Measurements from ENCODE around the gene DIABLO.
"Not testable (repeated sequence)": the region's sequence is repeated elsewhere in the genome, so short reads cannot be mapped to it uniquely, and the experiment has no call there.

The DIABLO gene

DNA sequence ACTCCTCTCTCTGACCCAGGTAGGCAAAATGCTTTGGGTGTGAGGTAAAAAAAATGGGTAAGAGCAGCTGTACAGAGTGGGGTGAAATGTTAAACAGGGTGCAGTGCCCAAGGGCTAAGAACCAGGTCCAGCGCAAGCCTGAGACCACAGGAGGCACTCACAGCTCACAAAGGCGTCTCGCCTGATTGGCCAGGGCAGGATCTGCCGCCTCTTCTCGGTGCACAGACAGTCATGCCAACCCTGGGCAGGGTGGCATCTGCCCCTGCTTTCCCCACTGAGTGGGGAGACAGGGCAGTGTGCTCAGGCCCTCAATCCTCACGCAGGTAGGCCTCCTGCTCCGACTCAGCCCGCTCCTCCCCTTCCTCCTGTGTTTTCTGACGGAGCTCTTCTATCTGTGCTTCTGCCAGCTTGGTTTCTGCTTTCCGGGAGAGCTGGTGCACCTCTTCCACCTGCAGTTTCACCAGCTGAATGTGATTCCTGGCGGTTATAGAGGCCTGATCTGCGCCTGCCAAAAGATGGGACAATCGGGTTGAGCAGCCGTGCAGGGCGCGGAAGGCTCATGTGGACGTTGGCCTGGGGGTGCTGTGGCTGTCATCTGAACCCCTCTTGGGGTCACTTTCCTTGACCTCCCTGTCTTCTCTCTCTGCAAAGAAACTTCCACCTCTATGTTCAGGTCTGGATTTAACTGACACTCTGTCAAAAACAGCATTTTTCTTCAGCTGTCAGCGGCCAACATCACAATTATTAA lies 17.6 kb downstream of the DIABLO start:
- no peak for DNase-seq (ENCODE audit: low spot score)

DNA sequence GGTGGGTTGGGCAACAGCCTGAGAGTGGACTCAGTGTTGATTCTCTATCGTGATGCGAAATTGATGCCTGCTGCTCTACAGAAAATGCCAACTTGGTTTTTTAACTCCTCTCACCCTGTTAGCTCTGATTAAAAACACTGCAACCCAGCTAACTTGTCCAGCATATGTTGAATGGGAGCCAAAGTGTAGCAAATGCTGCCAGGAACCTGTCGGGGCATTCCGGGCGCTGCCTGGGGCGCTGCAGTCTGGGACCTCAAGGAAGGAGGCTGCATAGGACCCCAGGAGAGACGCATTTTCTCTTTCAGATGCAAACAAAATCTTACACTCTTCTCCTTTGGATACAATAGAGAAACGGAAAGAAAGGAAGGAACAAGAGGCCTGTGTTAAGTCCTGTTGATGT lies 18.5 kb downstream of the DIABLO start:
- DNase-seq (ENCODE audit: low spot score): no peak

DNA sequence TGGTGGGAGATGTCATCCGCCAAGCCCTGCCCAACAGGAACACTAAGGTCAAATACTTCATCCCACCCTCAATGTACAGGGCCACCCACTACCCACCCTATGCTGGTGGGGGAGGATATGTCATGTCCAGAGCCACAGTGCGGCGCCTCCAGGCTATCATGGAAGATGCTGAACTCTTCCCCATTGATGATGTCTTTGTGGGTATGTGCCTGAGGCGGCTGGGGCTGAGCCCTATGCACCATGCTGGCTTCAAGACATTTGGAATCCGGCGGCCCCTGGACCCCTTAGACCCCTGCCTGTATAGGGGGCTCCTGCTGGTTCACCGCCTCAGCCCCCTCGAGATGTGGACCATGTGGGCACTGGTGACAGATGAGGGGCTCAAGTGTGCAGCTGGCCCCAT lies 18.9 kb downstream of the DIABLO start:
- DNase-seq (ENCODE audit: low spot score): no peak

DNA sequence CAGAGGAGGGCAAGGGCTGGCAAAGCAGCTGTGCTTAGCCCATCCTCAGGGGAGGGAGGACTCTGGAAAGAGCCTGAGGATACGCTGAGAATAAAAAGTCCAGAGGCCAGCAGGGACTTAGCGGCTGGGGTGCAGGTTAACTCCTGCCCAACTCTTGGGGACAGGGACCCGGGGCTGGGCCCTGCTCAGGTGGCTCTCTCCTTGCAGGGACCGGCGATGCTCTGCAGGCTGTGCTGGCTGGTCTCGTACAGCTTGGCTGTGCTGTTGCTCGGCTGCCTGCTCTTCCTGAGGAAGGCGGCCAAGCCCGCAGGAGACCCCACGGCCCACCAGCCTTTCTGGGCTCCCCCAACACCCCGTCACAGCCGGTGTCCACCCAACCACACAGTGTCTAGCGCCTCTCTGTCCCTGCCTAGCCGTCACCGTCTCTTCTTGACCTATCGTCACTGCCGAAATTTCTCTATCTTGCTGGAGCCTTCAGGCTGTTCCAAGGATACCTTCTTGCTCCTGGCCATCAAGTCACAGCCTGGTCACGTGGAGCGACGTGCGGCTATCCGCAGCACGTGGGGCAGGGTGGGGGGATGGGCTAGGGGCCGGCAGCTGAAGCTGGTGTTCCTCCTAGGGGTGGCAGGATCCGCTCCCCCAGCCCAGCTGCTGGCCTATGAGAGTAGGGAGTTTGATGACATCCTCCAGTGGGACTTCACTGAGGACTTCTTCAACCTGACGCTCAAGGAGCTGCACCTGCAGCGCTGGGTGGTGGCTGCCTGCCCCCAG lies 19.6 kb downstream of the DIABLO start:
- no peak for DNase-seq (ENCODE audit: low spot score)

DNA sequence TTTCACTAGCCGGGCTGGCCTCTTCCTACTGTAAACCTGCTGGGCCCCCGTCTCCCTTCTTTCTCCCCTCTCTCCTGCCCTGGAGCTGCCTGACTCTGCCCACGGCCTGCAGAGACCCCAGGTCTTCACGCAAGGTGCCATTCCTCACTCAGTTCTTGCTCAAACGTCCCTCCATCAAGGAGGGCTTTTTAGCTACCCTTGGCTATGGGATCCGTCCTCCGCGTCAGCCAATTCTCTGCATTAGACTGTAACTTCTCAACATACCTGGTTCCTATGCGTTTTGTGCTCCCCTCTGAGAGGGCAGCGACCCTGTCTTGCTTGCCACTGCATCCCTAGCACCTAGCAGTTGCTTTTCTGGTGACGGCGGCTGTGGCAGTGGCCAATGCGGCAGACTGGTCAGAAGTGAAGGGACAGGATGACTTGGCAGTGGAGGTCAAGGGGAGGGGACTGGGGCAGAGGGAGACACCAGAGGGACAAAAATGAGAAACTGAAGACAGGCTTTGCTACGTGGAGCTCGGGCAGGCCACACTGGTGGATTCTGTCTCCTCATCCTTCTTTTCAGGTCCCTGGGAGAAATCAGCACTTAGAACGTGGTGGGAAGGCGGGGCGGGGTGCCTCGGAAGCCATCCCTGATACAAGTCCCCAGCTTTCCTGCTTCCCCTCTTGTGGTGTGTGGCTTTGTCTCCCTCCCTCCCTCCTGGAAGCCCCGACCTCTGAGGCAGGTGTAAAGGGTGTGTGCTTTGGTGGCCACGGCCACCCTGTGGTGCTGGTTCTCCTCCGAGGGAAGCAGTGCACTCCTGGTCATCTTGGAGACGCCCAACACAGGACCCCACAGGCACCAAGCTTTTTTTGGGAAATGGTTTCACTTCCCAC lies 20.6 kb downstream of the DIABLO start:
- DNase-seq (ENCODE audit: low spot score): no peak

DNA sequence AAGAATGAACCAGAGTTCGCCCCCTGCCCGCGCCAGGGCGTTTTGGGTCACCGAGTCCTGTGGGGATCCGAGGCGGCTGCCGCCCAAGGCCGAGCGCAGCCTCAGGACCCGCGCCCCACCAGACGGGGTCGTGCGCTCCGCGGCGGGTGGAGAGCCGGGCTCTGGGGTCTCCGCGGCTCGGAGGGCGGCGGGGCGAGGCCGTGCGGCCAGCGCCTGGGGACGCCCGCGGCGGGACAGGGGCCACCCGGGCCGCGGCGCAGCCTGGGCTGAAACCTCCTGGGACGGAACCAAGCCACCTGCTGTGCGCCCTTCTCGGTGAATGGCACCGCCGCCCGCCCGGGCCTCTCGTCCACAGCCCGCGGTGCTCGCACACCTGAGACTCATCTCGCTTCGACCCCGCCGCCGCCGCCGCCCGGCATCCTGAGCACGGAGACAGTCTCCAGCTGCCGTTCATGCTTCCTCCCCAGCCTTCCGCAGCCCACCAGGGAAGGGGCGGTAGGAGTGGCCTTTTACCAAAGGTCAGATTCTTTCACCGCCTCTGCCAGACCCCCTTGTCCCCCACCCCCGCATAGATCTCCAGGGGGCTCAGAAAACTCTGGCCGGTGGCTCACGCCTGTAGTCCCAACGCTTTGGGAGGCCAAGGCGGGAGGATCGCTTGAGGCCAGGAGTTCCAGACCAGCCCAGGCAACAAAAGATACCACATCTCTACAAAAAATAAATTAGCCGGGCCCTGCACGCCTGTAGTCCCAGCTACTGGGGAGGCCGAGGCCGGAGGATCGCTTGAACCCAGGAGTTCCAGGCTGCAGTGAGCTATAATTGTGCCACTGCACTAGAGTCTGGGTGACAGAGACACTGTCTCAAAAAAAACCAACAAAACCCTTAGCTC lies 21.4 kb downstream of the DIABLO start:
- peak; percentile 34 for DNase-seq (ENCODE audit: low spot score)

DNA sequence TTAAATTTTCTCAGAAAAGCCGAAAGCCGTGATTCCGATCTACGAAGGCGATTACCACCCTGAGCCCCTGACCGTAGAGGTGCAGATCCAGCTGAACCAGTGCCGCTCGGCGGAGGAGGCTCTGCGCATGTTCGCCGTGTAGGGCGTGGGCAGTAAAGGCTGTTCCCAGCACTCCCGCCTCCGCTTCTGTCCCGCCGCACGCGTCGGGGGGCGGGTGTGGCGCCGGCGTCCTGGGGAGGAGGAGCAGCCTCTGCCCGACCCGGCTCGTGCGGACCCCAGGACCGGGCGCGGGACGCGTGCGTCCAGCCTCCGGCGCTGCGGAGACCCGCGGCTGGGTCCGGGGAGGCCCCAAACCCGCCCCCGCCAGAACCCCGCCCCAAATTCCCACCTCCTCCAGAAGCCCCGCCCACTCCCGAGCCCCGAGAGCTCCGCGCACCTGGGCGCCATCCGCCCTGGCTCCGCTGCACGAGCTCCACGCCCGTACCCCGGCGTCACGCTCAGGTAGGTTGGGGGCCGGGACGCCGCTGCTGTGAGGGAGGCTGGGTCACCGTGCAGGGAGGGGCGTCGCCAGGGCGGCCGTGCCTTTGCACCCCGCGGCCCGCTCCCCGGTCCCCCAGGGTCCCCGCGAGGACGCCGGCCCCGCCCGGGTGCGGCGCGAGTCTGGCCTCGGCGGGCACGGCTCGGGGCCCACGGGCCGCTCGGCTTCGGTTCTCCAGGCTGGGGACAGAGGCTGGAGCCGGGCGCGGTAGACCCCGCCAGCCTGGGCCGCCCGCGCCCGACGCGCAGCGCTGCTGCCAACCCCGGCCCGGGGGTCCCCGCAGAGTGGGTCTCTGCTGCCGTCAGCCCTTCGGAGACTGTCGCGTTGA lies 22.3 kb downstream of the DIABLO start, which contains the start of gene B3GNT4:
B3GNT4 (plus strand) TSS at position 409 of the 866 bp plus-strand sequence. CDS start 910 bp downstream, outside the sequence.
- peak; percentile 87 for DNase-seq (ENCODE audit: low spot score)

DNA sequence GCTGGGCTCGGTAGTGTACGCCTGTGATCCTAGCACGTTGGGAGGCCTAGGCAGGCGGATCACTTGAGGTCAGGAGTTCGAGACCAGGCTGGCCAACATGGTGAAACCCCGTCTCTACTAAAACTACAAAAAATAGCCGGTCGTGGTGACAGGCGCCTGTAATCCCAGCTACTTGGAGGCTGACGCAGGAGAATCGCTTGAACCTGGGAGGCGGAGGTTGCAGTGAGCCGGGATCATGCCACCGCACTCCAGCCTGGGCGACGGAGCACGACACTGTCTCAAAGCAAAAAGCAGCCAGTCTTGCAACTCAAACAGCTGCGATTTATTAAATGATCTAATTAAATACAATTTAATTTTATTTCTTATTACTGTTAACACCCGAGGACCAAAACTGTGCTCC lies 23.0 kb downstream of the DIABLO start:
- DNase-seq (ENCODE audit: low spot score): not testable (repeated sequence)

DNA sequence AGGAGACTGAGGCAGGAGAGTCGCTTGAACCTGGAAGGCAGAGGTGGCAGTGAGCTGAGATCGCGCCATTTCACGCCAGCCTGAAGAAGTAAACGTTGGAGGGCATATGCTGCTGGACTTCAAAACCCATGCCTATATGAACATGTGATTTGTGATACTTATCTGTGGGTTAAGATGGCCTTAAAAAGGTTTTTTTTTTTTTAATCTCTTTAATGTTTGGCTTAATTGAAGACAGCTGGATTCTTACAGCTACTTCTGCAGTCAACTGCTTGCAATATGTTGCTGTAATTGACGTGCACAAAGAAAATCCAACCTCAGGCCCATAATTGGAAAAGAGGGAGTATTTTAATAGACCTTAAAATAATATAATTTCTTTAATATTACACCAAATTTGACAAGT lies 23.8 kb downstream of the DIABLO start:
- DNase-seq (ENCODE audit: low spot score): peak; percentile 90

DNA sequence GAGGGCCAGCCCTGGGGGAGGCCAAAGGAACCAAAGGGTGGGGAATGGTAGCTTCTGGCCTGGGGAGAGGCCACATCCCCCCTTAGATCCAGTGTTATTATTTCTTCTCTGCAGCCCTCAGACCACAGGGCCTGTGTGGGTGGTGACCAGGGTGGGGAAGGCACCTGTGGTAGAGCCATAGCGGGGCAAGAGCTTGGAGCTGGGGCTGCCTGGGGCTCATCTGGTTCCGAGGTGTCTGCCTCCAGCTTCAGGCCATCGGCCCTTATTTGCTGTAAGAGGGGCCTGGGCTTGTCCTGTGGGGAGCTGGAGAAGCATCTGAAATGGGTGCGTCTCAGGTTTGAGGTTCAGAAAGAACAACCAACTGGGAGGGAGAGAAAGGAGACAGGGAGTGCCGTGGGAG lies 24.5 kb downstream of the DIABLO start:
- no peak for DNase-seq (ENCODE audit: low spot score)

DNA sequence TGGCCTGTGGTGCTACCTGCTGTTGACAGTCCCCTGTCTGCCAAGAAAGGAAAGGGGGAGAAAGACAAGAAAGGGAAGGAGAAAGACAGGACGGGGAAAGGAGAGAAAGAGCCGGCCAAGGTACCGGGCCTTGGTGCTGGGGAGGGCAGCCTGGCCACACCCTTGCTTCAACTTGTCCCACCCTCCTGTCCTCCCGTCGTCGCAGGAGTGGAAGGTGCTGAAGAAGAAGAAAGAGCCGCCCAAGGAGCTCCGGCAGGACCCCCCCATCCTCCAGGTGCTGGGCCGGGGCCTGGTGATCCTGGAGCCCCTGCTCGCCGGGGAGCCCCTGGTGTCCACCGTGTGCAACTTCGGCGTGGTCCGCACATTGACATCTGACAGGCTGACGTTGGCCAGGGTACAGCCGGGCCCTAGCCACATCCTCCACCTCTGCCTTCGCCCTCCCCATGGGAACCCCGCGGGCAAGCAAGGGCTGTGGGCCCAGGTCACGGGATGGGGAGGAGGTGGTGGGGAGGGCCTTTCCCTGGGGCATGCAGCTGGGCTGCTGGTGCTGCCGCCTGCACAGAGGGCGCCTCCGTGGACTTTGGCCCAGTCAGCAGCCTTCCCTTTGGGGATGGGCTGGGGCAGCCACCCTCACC lies 25.2 kb downstream of the DIABLO start:
- peak; percentile 83 for DNase-seq (ENCODE audit: low spot score)

DNA sequence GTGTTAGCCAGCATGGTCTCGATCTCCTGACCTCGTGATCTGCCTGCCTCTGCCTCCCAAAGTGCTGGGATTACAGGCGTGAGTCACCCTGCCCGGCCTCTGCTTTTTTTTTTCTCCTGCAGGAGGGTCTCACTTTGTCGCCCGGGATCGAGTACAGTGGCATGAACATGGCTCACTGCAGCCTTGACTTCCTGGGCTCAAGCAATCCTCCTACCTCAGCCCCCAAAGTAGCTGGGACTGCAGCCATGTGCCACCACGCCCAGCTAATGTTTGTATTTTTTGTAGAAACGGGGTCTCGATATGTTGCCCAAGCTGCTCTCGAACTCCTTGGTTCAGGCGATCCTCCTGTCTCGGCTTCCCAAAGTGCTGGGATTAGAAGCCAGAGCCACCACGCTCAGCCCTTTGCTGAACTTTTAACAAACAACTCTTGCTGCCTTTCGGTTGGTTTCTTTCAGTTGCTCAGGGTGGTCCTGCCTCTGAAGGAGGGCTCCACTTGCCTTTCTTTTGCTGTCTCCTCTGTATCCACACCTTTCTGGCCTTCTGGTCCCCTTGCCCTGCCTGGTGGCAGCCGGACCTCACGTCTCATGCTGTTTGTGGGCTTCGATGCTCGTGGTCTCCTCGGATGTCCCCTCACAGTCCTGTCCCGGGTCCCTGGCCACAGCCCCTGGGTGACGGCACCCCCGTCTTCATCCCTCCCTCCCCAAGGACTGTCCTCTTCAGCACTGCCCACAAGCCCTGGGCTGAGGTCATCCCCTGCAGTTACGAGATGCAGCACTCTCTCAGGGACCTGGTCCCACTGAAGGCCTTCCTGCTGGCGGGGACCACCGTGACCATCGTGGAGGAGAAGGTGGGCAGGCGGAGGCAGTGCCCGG lies 26.1 kb downstream of the DIABLO start:
- DNase-seq (ENCODE audit: low spot score): no peak

DNA sequence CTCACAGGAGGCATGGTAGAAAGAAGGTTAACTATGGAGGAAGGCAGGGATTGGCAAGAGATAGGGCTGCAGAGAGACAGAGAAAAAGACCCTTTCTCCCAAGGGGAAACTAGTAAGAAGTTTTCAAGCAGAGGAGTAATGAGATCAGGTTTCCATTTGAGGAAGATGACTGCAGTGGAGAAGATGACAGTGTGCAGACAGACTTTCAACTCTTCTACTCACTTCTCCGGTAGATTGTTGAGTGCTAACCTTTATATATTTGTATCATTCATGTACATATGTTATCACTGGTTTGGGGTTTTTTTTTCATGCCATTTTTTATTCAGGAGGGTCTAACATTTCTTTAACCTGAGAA lies 28.3 kb downstream of the DIABLO start:
- DNase-seq (ENCODE audit: low spot score): peak; percentile 37

DNA sequence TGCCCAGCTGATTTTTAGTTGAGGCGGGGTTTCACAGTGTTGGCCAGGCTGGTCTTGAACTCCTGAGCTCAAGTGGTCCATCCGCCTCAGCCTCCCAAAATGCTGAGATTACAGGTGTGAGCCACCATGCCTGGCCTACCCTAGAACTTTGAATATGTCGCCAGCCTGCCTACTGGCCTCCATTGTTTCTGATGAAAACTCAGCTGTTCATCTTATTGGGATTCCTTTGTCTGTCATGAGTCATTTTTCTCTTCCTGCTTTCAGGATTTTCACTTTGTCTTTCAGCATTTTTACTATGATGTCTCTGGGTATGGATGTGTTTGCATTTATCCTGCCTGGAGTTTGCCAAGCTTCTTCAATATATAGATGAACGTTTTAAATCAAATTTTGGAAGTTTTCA lies 30.4 kb downstream of the DIABLO start:
- DNase-seq (ENCODE audit: low spot score): no peak

DNA sequence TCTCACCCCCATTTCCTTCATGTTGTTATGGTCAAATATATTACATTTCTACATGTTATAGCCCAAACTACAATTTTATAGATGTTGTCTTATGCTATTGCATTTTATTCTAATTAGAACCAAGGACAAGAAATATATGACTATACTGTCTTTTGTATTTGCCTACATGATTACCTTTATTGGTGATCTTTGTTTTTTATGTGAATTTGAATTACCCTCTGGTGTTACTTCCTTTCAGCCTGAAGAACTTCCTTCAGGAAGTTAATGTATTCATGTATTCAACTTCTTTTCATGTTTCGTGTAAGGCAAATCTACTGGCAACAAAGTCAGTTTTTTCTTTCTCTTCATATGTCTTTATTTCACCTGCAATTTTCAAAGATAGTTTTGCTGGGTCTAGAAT lies 31.0 kb downstream of the DIABLO start:
- no peak for DNase-seq (ENCODE audit: low spot score)

DNA sequence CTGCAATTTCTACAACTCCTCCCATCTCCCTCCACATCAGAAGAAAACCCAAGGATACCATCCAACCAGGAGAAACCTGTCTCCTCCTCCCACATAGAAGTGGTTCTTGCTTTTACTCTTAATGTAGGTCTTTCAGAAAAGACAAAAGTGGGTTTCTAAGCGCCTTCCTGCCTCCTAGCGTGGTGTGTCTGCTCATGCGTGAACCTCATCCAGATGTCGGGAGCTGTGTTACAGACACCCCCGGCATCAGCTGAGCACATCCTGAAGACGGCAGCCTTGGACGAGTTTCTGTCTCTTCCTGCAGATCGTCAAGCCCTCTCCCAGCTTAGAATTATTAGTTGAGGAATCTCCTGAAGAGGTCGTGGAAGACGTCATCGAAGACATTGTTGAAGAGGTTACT lies 33.4 kb downstream of the DIABLO start:
- DNase-seq (ENCODE audit: low spot score): no peak

DNA sequence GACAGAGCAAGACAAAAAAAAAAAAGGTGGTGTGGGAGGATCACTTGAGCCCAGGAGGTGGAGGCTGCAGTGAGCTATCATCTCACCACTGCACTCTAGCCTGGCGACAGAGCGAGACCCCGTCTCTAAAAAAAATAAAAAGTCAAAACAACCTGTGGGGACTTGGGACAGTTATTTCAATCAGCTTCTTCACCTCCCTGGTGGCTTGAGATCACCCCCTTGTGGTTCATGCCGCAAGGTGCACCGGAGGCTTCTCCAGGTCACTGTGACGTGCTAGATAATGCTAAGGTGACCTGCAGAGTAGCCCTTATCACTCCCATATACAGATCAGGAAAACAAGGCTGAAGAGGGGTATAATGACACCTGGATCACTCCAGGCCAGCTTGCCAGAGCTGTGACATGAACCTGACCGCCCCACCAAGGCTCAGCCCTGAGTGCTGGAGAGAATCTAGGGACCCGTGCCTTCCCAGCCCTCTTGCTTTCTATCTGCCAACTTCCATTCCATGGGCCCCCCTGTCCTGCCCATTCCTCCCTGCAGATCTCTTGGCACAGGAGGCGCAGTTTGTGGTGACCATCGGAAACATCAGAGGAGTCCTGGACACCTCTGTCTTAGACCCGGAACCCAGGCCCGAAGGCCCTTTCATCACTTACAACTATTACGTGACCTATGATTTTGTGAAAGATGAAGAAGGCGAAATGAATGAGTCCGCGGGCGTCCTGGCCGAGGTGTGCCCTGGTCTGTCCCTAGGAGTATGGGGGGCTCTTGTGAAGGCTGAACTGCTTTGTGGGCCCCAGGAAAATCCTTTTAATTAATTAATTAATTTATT lies 34.8 kb downstream of the DIABLO start:
- DNase-seq (ENCODE audit: low spot score): peak; percentile 84
